AG08396 (cell line): ENCODE measurements around the gene SEMA4D.

Source experiments
- DNase-seq: peaks from one replicate; pipeline ENCODE4 v3.0.0; 2012; ENCODE audit warnings: low spot score, mixed read lengths

Gene SEMA4D

DNA sequence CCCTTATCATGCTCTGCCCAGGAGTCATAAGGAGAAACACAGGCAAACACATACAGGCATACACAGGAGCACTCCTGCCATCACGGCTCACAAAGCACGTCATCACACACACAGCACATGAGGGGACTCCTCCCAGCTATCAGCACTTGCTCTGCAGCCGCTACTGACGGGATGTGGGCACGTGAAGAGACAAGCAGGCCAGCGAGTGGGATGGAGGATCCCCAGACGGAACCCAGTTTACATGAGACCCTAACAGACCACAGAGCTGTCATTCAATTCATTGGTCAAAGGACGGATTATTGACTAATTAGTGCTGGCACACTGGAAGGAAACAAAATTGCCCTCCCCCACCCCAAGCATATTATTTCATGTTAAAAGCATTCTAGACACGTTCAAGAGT lies 53.6 kb downstream of the SEMA4D start:
- DNase-seq: no peak

DNA sequence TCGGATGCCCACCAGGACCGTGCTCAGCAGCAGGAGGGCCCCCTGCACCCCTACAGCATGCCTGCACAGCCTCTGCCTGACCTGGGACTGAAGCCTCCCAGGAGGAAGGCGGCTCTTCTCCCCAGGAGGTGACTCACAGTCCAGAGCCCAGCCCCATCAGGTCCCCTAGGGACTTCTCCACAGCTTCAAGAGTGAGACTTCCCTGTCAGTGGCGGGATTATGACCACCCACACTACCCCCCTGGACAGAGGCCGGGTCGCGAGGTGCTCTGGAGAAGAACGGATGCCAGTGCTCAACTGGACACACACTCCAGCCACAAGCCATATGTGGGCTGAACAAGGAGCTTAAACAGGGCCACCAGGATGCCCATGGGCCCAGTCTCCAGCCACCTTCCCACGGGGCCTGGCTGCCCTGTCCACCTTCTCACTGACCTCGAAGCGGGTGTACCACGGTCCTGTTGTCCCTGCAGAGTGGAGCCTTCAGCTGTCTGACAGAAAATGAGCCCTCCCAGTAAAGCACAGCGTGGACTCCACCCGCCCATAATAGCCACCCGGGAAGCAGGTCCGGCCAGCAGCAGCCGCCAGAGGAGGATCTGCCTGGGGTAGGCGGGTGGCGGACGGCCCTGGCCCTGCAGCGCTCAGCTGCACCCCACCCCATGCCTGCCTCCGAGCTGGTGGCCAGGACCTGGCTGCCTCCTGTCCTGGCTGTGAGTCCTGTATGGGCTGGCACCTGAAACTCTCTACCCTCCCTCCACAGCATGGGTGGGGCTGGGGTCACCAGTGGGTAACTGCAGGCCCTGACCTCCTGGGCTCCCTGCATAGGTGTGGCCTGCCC lies 54.7 kb downstream of the SEMA4D start:
- no peak for DNase-seq

DNA sequence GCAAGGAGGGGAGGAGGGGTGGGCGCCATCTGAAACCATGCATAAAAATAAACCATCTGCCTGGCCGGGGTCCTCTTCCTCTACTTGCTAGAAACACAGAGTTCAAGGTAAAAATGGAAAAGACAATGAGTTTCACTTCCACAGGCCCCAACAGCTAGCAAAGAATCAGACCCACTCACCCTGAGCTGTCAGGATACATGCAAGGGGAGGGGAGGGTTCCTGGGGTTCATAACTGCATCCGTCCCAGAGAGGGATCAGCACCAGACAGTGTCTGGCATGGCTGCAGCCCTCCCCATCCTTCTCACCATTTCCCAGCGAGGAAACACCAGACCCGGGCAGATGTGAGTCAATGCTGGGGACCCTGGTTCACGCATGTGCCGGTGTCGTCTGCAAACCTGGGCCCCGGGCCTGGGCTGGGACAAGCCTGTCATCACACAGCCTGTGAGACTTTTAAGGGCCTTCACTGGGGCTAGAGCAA lies 55.4 kb downstream of the SEMA4D start:
- DNase-seq: no peak

DNA sequence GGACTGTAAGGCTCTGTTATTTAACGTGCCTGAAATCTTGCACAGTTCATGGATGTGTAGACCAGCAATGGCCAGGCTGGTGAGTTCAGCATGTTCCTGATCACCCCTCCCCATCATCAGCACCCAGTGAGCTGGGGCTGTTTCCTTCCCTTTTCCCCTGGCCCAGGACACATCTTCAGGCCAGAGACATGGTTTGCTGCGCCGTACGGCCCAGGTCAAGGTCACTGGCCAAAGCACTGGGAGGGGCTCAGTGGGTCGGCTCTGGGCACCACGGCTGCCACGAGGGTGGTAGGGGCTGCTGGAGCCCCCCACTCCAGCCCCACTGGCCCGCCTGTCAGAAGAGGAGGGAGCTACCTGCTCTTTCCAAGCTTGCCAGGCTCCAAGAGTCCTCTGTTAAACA lies 55.9 kb downstream of the SEMA4D start:
- no peak for DNase-seq

DNA sequence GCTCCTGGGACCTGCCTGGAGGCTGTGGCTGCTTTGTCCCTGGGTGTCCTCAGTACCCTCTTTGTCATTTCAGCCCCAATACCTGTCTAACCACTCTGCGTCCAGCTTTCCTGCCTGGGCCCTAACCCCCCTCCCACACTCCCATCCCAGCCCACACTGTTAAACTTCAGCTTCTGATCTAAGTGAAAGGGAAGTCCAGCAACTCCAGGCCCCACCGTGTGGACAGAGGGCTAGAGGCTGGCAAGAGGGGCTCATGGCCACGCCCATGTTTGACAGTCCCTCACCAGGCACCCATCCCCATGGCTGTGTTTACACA lies 56.3 kb downstream of the SEMA4D start:
- DNase-seq: no peak

DNA sequence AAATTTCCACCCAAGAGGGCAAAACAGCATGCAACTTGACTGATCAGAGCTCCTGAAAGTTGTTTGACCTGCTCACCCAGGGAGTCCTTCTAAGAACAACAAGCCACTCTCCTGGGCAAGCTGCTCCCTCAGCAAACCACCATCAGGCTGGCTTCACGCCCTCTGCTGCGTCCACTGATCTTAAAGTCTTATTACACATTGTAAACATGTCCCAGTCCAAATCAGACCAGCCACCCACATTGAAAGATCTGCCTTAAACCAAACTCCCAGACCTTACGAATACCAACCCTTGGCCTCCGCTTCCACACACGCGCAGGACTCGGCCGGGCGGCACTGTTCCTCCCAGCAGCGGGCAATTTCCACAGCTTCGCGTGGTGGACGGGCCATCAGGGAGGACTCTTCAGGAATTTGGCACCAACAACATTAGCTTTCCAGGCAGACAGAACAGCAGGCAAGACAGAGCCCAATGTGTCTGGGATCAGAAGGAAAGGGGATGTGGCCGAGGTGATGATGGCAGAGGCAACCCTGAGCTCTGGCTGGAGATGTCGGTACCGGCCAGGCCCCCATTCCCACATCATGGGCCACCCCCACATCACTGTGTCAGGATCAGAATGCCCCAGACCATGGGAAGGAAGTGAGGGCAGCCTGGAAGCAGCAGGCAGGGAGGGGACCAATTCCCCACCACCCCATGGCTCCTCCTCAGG lies 56.8 kb downstream of the SEMA4D start:
- DNase-seq: no peak

DNA sequence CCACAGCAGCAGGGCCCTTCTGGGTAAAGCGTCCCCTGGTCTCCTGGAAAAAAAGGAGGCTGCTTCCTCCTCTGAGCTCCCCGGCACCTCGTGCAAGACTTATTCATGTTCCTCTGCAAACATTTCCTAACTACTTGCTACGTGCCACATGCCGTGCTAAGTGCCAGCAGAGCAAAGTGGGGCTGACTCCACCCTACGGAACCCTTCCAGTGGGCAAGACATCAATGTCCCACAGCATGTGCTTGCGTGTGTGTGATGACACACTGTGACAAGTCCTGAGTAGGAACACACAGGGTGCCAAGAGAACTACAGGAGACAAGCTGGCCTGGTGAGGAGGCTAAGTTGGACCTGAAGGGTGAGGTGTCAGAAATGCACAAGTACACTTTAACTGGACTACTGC lies 57.4 kb downstream of the SEMA4D start:
- no peak for DNase-seq

DNA sequence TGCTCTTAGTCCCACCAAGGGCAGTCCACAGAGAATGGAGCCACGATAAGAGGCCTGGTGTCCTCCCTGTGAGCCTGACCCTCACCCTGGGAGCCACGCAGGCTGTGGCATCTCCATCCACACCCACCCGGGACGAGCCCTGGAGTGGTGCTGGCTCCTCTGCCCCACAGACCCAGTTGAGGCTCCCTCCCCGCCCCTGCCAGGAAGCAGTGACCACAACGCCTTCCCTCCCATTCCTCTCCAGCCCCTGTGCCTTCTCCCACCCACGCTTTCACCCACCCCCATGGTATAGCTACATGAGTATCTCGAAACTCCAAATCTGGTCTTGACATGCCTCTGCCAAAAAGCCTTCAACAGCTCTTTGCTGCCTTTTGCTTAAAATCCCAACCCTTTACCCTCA lies 57.9 kb downstream of the SEMA4D start:
- DNase-seq: no peak

DNA sequence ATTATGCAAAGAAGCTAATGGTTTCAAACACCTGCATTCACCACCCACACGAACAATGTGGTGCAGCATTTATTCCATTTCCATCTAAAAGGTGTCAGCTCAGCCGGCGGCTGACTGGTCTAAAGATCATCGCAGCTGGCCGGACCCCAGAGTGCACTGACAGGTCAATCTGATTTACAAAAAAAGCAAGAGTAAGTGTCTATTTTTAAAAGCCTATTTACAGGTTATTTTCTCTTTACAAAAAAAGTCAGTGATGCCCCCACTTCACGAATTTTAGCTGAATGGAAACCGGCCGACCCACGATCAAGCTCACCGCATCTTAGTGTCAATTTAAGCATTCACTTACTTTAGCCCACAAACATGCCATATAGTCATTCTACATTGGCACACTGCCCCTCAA lies 58.3 kb downstream of the SEMA4D start:
- no peak for DNase-seq

DNA sequence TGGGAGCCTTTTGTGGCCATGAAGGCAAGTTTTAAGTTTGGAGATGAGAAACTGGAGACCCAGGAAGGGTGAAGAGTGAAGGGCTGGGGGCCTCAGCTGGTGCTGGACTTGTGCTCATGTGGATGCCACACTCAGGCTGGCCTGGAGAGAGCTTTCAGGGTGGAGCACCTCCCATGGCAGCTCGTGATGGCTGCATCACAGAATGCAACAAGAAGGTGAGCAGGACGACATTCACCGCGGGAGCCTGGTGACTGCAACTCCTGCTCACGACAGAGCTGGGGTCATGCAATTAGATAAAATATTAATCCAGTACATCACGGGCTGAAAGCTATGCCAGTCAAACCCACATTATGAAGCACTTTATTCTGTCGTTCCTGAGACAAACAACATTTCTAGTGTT lies 59.7 kb downstream of the SEMA4D start:
- no peak for DNase-seq

DNA sequence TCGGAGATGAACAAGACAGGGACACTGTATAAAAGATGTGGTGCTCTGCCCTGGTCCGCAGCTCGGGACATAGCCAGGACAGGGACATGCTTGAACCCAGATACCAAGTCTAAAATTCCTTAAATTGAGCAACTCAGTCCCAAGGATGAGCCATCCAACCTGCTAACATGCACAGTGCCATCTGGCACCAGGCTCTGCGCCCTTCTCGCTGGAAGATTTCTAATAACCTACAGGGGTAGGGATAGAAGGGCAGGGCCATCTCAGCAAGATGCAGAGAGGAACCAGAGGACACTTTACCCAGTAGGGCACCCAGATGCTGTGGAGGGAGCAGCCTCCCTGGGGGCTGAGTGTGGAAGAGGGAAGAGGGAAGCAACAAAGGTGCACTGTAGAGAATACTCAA lies 60.1 kb downstream of the SEMA4D start:
- DNase-seq: no peak

DNA sequence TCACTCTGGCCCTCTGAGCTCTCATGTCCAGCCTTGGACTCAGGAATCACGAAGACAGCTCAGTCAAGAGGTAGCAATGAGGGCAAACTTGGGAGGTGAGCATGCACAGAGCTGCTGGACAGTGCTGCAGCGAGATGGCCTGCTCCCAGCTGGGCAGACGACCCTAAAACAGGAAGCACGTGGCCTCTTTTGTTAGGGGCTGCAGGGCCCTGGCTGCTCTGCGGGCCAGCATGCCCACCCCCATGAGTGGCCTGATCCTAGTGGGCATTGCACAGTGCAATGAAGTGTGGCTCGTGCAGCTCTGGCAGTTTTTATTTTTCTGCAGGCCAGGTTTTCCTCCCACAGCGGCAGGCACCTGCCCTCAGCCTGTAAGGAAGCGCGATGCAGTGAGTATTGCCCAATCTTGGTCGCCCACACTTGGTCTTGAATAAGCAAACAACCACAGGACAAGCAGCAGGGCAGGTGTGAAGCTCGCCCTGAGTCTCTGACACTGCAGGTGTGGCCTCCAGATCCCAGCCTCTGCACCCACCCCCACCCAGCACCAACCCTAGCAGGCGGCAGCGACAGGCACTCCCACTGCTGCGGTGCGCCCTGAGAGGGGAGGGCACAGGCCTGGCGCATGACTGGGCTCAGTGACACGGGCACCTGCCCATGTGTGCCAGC lies 60.8 kb downstream of the SEMA4D start:
- DNase-seq: no peak

DNA sequence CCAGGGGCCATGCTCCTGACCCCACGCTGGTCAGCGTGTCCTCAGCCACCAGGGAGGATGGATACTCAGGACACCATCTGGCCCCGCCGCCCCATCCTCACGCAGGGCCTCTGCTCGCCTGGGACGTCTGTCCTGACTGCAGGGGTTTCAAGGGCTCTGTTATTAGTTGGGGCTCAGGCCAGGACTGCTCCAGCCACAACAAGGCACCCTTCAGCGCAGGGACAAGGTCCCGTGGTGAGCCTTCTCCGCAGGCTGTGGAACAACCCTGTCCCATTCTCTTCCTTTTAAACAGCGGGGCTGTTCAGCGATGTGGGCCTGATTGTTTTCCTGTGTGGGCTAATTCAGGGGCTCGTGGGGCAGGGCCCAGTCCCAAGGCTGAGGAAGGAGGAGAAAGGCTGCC lies 61.6 kb downstream of the SEMA4D start:
- DNase-seq: no peak

DNA sequence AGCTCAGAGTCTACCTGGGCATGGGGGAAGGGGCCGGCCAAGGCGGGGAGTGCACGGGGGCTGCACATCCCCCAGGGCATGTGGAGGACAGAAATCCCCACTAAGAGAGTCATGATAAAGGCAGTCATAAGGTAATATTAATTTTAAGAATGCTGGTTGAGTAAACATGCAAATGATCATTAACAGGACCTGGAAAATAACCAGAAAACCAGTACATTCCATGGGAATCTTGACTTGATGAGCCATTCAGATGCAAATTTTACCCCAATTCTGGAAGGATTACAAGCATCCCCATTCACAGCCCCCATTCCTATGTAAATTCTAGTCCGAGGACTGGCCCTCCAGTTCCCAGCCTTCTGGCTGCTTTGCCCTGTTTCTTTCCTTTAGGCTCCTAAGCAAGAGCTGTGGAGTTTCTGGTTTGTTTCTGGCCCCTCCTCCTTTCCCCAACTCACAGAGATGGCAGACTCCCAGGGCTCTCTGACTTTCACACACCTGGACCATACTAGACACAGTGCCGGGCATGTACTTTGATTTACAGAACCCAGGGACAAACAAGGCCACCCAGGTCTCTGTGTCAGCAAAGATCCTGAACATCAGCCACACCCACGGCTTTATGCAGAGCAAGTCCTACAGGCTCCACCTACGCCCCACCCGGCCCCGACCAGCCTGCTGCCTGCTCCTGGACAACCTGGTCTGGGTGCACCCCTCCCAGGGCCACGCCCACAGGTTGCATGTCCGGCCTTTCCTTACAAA lies 62.7 kb downstream of the SEMA4D start:
- DNase-seq: no peak

DNA sequence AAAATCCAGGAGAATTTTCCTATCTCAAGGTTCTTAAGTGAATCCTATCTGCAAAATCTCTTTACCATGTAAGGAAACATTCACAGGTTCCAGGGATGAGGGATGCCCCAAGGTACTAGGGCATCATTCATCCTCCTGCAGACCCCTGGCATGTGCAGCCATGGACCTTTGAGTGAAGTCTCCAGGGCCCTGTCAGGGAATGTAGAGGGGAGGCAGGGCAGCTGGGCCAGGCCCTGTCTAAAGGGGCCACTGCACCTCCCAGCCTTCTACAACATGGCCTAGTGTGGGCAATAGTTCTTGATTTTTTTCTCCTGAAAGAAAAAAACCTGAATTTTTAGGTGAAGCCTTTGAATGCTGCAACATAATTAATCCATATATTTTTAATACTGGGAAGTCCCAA lies 63.3 kb downstream of the SEMA4D start:
- DNase-seq: no peak

DNA sequence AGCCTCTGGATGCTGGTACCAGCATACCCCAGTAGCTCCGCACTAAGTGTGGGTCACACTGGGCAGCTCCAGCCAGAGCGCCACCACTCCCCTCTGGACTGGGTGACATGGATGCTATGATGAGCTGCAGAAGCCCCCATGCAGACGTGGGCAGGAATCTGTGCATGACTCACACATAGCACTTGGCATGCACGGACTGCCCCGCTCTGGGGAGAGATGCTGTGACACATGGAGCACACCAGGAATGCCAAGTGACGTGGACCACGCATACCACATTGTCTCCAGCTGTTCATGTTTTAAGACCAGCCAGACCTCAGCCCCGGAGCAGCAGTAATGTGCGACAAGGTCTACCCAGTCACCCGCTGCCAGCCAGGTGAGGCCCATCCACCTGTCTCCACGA lies 64.1 kb downstream of the SEMA4D start:
- peak; percentile 58 for DNase-seq

DNA sequence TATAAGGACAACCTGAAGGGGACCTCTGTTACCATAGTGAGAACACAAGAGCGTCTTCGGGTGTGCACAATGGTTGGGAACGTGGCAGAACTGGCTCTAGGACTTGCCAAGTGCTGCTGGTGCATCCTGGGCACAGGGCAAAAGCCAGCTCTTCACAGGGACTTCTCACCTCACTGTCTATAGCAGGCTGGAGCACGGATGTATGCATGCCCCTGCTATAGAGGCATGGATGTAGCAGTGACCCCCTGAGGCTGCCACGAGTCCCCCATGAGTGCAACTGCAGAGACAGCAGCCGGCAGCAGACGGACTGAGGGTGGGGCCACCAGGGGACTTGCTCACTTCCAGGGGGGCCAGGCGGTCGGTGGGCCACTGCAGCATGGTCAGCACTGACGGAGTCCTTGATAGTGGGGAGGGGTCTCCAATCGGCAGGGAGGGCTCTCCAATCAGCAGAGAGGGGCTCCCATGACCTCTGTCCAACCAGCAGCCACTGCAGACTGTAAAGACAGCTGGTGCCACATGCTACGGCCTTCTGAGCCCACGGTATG lies 64.9 kb downstream of the SEMA4D start:
- no peak for DNase-seq

DNA sequence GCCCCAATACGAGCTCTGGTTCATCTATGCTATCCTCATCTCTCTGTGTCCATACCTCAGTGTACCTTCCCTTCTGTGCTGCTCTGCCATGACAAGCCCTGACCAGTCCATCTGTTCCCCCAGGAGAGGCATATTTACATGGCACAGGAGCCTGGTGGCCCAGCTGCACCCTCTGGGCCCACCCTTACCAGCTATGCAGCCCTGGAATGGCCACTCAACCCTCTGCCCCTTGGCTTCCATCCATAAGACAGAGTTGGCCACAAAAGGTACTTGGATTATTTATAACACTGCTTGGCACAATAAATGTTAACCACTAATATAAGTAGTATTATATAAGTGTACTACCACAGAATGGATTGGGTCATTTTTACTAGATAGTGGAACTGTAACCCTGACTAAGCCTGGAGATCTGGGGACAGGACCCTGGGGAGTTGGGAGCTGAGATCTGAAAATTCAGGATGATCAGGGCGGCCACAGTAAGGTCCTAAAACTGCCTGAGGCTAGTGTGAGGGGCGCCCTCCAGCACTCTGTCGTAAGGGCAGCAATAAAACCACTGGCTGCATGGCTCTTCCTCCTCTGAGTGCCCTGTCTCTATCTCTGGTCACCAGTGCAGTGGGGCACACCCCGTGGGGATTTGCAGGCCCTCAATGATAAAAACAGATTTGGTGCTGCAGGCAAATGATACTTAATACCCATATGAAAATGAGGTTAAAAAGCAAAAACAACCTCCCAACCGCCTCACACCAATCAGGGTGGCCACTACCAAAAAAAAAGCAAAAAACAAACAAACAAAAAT lies 65.8 kb downstream of the SEMA4D start:
- DNase-seq: no peak

DNA sequence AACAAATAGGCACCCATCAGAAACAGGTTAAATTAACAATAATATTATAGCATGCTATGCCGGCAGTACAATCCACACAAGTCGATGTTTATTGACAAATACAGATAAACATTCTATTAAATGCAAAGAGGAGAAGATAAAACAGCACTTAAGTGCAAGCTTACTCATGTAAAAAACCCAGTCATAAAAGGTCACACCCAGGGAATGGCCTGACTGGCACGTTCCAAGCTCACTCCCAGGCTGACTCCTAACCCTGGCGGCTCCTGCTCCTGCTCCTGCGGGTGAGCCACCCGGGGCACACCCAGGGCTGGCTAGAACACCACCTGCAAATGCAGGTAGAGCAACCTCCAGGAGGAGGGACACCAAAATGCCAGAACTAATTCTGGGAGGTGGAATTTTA lies 66.9 kb downstream of the SEMA4D start:
- no peak for DNase-seq

DNA sequence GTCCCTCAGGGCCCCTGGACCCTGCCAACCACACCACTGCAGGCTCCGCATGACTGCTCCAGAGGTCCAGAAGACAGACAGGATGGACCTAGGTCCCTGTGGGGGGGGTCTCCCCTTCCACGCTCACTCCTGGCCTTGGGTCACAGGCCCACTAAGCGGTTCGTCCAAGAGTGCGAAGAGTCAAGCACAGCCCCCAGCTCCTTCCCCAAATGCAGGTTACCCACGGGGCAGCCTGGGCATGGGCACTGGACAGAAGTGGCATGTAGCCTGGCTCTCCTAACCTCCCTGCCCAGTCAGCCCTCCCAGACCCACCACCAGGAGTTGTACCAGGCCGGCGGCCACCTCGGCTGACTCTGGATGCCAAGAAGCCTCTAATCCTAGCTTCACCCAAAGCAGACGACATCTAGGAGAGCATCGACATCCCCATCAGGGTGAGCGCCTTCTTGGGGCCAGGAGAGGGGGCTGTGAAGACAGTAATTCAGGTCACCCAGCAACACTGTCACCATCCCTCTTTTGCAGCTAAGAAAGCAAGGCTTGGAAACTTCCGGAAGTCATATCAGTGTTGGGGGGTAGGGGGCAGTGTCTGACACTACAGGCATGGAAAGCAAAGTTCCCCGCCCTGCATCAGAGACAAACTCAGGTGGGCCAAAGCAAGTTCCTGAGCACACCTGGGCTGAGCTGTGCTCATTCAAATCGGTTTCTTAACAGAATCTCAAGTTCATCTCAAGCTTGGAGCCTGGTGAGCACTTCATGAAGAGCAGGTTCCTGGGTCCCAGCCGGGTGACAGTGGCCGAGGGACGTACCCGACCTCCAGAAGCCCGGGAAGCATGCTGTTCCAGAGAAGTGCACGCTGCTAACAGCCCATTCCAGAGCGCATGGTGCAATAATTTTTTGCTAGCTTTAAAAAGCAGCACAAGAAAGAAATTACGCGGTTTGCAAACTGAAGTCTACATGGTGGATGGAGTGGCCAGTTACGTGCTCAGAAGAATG lies 68.7 kb downstream of the SEMA4D start:
- DNase-seq: no peak
